ENCODE data around the gene IFT80.
"Not testable (repeated sequence)": the region's sequence is repeated elsewhere in the genome, so short reads cannot be mapped to it uniquely, and the experiment has no call there.

IFT80 gene

GRCh38 chr3:160400030-160400701 lies 1.1 kb upstream of the IFT80 start:
- DNase-seq, result no peak

DNA sequence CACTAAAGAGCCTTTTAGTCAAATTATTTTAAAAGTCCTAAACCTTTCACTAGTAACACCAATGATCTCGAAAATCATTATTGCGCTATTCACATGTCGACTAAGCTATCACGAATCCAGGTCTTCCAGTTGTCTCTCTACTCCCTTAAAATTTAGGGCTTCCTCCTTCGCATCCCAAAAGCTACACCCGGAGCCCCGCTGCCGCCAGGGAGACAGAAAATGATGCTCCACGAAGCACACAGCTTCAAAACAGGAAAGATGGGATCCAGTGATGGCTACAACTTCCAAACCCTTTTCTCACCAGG lies 253 bp downstream of the IFT80 start:
- no peak for DNase-seq

DNA sequence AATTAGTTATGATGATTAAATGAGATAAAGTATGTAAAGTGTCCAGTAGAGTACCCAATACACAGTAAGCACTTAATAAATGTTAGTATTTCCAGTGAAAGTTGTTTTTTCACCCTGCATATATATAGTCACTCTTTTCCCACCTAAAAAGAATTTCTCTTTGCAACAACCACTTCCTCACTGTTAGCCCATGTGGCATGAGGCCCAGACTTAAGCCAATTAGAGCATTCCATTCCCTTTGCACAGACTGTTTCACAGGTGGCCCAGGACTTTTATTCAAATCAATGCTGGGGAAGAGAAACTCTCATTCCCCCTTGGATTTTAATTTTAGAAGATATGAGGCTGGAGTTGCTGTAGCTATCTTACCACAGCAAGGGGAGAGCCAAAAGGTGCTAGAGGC lies 3.7 kb downstream of the IFT80 start:
- no peak for DNase-seq

DNA sequence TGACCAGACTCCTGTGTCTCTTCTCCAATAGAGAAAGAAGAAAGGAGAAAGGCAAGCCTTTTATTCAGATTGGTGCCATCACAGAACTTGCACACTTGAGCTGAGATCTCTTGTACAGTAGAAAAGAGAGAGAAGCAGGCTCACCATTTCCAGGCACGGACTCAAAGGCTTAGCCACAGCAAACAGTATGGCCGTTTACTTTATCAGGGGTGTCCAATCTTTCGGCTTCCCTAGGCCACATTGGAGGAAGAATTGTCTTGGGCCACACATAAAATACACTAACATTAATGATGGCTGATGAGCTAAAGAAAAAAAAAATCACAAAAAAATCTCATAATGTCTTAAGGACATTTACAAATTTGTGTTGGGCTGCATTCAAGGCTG lies 5.0 kb downstream of the IFT80 start:
- DNase-seq, result no peak

- no peak for DNase-seq
Observed at GRCh38 chr3:160393346-160394008, 5.5 kb downstream of the IFT80 start.

GRCh38 chr3:160392798-160393197 lies 6.2 kb downstream of the IFT80 start:
- DNase-seq, result no peak

DNA sequence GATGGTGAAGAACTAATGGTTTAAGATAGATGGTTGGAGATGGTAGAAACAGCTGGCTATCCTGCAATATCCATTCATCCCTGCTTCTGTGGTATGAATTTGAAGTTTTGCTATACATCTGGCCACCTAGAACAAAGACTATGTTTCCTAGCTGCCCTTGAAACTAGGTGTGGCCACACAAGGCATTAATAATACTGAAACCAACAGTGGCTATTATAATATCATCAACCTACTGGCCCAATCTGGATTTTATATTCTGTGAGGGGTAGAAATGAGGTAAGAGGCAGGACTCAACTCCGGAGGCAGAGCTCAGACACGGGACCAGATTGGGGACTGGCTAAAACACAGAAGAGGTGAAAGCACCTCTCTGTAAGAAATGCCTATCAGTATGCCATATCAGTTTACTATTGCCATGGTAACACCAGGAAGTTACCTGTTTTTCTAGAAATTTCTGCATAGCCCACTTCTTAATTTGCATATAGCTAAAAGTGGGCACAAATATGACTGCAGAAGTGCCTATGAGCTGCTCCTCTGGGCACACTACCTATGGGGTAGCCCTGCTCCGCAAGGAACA lies 8.4 kb downstream of the IFT80 start:
- DNase-seq, result no peak

DNA sequence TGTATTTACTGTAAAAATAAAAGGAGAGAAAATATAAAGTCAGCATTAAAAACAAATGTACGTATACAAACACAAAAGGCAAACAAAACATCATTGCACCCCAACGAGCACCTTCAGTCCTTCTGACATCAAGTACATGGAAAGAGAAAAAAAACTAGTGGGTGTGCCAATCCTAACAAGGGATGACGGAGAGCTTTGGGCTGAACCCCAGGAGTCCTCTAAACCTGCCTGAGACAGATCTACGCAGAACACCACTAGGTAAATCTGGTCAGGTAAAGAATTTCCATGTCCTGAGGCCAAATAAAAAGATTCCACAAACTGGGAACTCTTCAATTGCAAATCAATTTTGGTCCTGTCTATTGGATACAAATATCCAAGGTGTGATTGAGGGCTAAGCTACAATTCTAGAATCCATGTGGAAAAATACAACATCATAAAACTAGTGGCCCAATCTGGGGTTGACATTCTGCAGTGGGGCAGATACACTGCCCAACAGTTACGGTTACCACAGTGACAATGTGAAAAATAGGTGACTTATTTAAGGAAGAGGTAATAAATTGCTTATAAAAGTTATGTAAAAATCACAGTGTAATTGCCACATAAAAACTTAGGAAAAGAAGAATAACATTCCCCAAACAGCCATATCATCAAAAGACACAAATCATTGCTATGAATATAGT lies 14.2 kb downstream of the IFT80 start:
- DNase-seq, result no peak

DNA sequence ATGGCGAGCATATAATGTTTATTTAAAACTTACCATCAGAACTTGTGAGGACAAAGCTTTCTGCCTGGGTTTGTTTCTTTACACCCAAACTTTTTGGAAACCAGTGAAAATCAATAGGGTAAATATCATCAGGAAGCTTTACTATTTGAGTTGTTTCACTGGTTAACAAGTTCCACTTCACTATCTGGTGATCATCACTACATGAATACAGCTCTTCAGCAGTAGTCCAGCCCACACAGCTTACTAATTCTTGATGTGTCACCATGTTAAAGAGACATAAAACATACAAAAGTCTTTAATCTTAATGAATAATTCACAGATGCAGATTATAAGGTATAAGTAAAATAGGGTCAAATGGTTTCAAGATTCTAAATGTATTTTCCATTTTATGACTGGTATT lies 17.6 kb downstream of the IFT80 start:
- DNase-seq, result no peak

DNA sequence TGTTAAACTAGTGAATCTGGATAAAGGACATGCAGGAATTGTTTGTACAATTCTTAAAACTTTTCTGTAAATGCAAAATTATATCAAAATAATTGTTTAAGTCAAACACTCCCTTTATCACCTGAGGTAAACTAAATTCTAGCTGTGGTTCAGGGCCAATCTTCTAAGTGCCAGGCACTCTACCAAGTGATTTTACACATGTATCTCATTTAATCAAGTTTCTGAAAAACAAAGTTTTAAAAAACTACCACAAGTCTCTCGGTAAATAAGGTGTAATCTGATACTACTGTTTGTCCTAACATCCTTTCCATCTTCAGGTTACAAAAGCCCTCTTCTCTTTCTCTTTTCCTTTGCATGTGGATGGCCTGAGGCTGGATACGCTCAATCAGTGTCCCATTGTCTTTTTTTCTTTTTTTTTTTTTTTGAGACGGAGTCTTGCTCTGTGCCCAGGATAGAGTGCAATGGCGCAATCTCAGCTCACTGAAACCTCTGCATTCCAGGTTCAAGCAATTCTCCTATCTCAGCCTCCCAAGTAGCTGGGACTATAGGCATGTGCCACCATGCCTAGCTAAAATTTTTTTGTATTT lies 19.3 kb downstream of the IFT80 start:
- no peak for DNase-seq

DNA sequence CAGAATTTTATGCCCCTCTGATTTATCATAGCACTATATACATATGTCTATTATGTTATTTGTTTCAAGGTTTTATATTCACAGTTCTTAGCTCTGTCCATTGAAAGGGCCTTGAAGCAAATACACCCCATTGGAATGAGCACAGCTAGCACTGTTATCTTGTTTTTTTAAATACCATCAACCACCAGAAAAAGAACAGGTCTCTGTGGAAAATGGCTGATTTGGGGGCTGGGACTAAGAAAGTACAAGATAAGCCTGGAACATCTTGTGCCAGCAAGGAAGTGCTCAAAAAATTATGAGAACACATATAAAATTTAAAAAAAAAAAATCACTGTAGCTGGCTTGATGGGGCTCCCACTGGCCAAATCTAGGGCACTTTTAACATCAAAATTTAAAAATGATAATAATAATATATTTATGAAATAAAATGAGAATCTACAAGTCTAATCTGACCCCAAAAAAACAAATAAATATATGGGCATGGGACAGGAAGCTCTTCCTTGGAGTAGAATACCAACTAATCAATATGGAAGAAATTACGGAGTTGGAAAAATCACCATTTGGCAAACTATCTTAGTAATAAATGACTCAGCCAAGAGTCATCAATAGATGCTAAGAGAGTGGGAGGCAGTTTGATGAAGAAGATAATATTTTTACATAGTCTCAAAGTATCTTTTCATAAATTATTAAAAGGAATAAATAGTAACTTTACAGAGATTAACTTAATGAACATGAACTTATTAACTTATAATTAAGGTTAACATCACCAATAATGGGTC lies 20.5 kb downstream of the IFT80 start:
- DNase-seq, result no peak

DNA sequence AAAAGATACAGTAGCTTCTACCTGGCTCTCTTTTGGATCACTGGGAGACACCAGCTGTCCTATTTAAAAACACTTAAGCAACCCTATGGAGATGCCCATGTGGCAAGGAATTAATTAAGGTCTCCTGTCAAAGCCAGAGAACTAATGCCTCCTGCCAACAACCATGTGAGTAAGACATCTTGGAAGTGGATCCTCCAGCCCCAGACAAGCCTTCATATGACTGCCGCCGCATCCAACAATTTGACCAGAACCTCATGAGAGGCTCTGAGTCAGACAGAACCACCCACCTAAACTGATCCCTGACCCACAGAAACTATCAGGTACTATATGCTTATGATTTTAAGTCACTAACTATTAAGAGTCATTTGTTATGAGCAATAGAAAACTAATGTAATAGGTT lies 22.3 kb downstream of the IFT80 start:
- DNase-seq, result no peak

- no peak for DNase-seq
Observed at GRCh38 chr3:160374925-160375324, 24.1 kb downstream of the IFT80 start.

DNA sequence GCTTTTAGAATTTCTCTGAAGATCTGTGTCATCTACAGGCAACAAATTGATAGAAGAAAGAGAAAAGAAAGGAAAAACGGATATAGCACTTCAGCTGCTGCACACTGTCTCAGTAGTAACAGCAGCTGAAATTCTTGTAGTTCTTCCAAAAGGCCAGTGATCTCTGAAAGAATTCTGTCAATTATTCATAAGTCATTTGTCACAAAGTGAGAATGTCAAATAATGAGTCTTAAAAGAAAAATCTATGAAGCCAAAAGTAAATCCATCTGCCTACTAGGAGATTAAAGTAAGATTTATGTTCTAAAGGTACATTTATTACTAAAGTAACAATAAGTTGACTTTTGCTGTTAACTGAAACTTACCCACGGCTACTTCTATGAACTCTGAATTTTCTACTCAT lies 24.6 kb downstream of the IFT80 start:
- DNase-seq, result no peak

GRCh38 chr3:160373655-160374054 lies 25.4 kb downstream of the IFT80 start:
- DNase-seq, result no peak

DNA sequence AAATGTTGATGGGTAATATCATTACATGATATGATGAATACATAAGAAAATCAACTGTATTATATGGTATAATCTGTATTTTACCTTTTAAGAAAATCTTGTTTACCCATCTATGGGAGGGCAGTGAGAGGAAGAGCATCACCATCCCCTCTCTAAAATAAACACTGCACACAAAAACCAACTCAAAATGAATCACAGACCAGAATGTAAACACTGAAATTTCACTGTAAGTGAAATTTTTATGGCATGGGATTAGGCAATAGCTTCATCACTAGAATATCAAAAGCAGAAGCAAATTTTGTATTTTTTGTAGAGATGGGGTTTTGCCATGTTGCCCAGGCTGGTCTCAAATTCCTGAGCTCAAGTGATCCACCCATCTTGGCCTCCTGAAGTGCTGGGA lies 26.2 kb downstream of the IFT80 start:
- DNase-seq, result no peak

DNA sequence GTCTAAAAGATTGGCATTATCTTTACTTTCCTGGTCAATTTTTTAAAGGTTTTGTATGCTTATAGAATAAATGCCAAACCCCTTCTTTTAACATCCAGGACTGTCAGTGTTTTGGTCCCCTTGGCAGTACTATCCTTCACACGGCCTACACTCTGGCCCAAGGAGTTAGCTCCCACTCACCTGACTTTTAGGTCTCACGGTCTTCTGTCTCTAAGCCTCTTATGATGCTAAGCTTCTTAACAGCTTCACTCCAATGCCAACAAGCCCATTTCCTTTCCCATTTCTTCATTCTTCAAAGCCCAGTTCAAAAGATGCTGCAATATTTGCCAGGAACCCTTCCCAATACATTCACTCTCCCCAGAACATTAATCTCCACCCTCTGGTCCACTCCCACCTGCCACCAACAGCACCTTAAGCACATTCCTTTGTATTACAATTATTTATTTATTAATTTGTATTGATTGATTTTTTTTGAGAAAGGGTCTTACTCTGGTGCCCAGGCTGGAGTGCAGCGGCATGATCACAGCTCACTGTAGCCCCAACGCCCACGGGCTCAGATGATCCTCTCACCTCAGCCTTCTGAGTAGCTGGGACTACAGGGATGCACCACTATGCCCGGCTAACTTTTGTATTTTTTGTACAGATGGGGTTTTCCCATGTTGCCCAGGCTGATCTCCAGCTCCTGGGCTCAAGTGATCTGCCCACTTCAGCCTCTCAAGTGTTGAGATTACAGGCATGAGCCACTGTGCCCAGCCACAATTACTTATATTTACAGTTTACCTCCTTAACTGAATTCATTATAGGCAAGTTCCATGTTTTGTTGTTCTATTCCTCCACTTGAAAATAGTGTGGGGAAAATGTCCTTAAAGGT lies 27.8 kb downstream of the IFT80 start:
- no peak for DNase-seq

- no peak for DNase-seq
Observed at GRCh38 chr3:160369784-160370183, 29.2 kb downstream of the IFT80 start.

DNA sequence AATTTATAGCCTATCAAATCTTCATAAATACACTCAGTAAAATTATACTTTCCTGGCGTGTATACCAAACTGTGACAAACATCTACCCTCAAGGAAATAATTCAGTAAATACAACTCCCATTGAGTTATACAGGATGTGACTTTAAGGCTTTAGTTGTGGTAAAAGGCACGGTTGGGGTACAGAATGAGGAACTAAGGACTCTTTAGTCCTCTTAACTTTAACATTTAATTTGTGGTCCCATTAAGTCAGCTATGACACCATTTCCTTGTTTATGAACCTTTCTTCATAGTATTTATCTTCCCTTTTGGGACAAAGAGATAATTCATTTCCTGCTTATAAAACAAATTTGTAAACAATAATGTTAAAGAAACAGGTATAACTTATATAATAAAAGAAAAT lies 30.2 kb downstream of the IFT80 start:
- no peak for DNase-seq

- DNase-seq, result no peak
Observed at GRCh38 chr3:160365869-160366522, 33.0 kb downstream of the IFT80 start.

DNA sequence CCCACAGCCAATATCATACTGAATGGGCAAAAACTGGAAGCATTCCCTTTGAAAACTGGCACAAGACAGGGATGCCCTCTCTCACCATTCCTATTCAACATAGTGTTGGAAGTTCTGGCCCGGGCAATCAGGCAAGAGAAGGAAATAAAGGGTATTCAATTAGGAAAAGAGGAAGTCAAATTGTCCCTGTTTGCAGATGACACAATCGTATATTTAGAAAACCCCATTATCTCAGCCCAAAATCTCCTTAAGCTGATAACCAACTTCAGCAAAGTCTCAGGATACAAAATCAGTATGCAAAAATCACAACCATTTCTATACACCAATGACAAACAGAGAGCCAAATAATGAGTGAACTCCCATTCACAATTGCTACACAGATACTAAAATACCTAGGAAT lies 36.1 kb downstream of the IFT80 start:
- DNase-seq, result not testable (repeated sequence)

- DNase-seq, result no peak
Observed at GRCh38 chr3:160355826-160356225, 43.2 kb downstream of the IFT80 start.

Data from 8988T (cell line).